T-helper 1 cell treated with Interleukin-12 subunit alpha and Interleukin-12 subunit beta and Interleukin-4 antibody, amounts not matched to agents 30 μg/mL and 1 μg/mL, for 36 hours (primary cell): ENCODE results near the gene JAK1.
"Not testable (repeated sequence)": the region's sequence is repeated elsewhere in the genome, so short reads cannot be mapped to it uniquely, and the experiment has no call there.

Source experiments
- H3K27ac Mint-ChIP-seq: one replicate; pipeline ENCODE4 v1.8.0; 2021; ENCODE audit warnings: mild to moderate bottlenecking, mixed read lengths
- H3K27me3 Mint-ChIP-seq: one replicate; pipeline ENCODE4 v1.8.0; 2021; ENCODE audit warnings: low read depth, mixed read lengths
- H3K36me3 Mint-ChIP-seq: one replicate; pipeline ENCODE4 v1.8.0; 2021; ENCODE audit warnings: low read depth, mixed read lengths
- H3K4me1 Mint-ChIP-seq: one replicate; pipeline ENCODE4 v1.8.0; 2021; ENCODE audit warnings: low read depth, mixed read lengths
- H3K4me3 Mint-ChIP-seq: one replicate; pipeline ENCODE4 v1.8.0; 2021; ENCODE audit warnings: mild to moderate bottlenecking, moderate library complexity, mixed read lengths
- H3K9me3 Mint-ChIP-seq: one replicate; pipeline ENCODE4 v1.8.0; 2021; ENCODE audit warnings: mixed read lengths

The JAK1 gene

GRCh38 chr1:64836802-64837201 lies 129.5 kb downstream of the JAK1 start:
- no peaks in the 10 kb centered on the region for H3K4me1 Mint-ChIP-seq
- no peak overlapping the region for H3K4me3 Mint-ChIP-seq
- no peak overlapping the region for H3K27ac Mint-ChIP-seq
- H3K27me3 Mint-ChIP-seq: no peaks in the 10 kb centered on the region
- peaks cover 72% of the 10 kb centered on the region for H3K36me3 Mint-ChIP-seq
- no peaks in the 10 kb centered on the region for H3K9me3 Mint-ChIP-seq

GRCh38 chr1:64834734-64835133 lies 131.6 kb downstream of the JAK1 start:
- Mint-ChIP-seq H3K4me1 (no peaks in the 10 kb centered on the region), H3K27me3 (no peaks in the 10 kb centered on the region), H3K36me3 (peaks cover 63% of the 10 kb centered on the region), H3K4me3 (no peak overlapping the region), H3K27ac (no peak overlapping the region), H3K9me3 (no peaks in the 10 kb centered on the region)

- Mint-ChIP-seq H3K4me3 (no peak overlapping the region), H3K36me3 (peaks cover 29% of the 10 kb centered on the region), H3K4me1 (peaks cover 27% of the 10 kb centered on the region), H3K27ac (no peak overlapping the region), H3K9me3 (no peaks in the 10 kb centered on the region), H3K27me3 (no peaks in the 10 kb centered on the region)
Measured at GRCh38 chr1:64830030-64830651, 136.2 kb downstream of the JAK1 start.

GRCh38 chr1:64829411-64830029 lies 136.8 kb downstream of the JAK1 start:
- Mint-ChIP-seq H3K27me3 (no peaks in the 10 kb centered on the region), H3K27ac (peak overlapping the region; percentile 28), H3K36me3 (peaks cover 26% of the 10 kb centered on the region), H3K4me1 (peaks cover 27% of the 10 kb centered on the region), H3K9me3 (no peaks in the 10 kb centered on the region), H3K4me3 (no peak overlapping the region)

GRCh38 chr1:64828829-64829228 lies 137.5 kb downstream of the JAK1 start:
- Mint-ChIP-seq H3K4me1 (peaks cover 31% of the 10 kb centered on the region), H3K27ac (peak overlapping the region; percentile 41), H3K36me3 (peaks cover 20% of the 10 kb centered on the region), H3K9me3 (no peaks in the 10 kb centered on the region), H3K27me3 (peaks cover 6% of the 10 kb centered on the region), H3K4me3 (peak overlapping the region; percentile 8)

GRCh38 chr1:64826991-64827390 lies 139.4 kb downstream of the JAK1 start:
- Mint-ChIP-seq H3K27me3 (peaks cover 14% of the 10 kb centered on the region), H3K27ac (peak overlapping the region; percentile 76), H3K36me3 (peaks cover 5% of the 10 kb centered on the region), H3K4me1 (peaks cover 31% of the 10 kb centered on the region), H3K9me3 (no peaks in the 10 kb centered on the region), H3K4me3 (peak overlapping the region; percentile 9)

- H3K27me3 Mint-ChIP-seq: peaks cover 22% of the 10 kb centered on the region
- peaks cover 24% of the 10 kb centered on the region for H3K4me1 Mint-ChIP-seq
- no peak overlapping the region for H3K27ac Mint-ChIP-seq
- peaks cover 2% of the 10 kb centered on the region for H3K36me3 Mint-ChIP-seq
- H3K4me3 Mint-ChIP-seq: no peak overlapping the region
- H3K9me3 Mint-ChIP-seq: no peaks in the 10 kb centered on the region
Measured at GRCh38 chr1:64823691-64824476, 142.5 kb downstream of the JAK1 start.

- Mint-ChIP-seq H3K4me3 (no peak overlapping the region), H3K4me1 (peaks cover 16% of the 10 kb centered on the region), H3K27ac (no peak overlapping the region), H3K27me3 (peaks cover 22% of the 10 kb centered on the region), H3K9me3 (peaks cover under 1% of the 10 kb centered on the region), H3K36me3 (no peaks in the 10 kb centered on the region)
Measured at GRCh38 chr1:64822621-64823020, 143.7 kb downstream of the JAK1 start.

- H3K4me1 Mint-ChIP-seq, H3K4me3 Mint-ChIP-seq, H3K36me3 Mint-ChIP-seq, H3K9me3 Mint-ChIP-seq, H3K27ac Mint-ChIP-seq: not testable (repeated sequence)
- H3K27me3 Mint-ChIP-seq: peaks cover 25% of the 10 kb centered on the region
Measured at GRCh38 chr1:64820572-64820971, 145.8 kb downstream of the JAK1 start.

- peaks cover 13% of the 10 kb centered on the region for H3K27me3 Mint-ChIP-seq
- H3K27ac Mint-ChIP-seq, H3K36me3 Mint-ChIP-seq, H3K4me3 Mint-ChIP-seq, H3K4me1 Mint-ChIP-seq, H3K9me3 Mint-ChIP-seq: not testable (repeated sequence)
Measured at GRCh38 chr1:64817364-64817763, 149.0 kb downstream of the JAK1 start.

GRCh38 chr1:64814427-64814826 lies 151.9 kb downstream of the JAK1 start:
- Mint-ChIP-seq H3K27me3 (peaks cover 6% of the 10 kb centered on the region), H3K36me3 (no peaks in the 10 kb centered on the region), H3K4me1 (no peaks in the 10 kb centered on the region), H3K9me3 (peaks cover 4% of the 10 kb centered on the region), H3K4me3 (no peak overlapping the region), H3K27ac (no peak overlapping the region)

- Mint-ChIP-seq H3K36me3 (no peaks in the 10 kb centered on the region), H3K27me3 (peaks cover under 1% of the 10 kb centered on the region), H3K4me3 (no peak overlapping the region), H3K27ac (no peak overlapping the region), H3K4me1 (no peaks in the 10 kb centered on the region), H3K9me3 (no peaks in the 10 kb centered on the region)
Measured at GRCh38 chr1:64811131-64811530, 155.2 kb downstream of the JAK1 start.

GRCh38 chr1:64810001-64810400 lies 156.3 kb downstream of the JAK1 start:
- Mint-ChIP-seq H3K4me1 (no peaks in the 10 kb centered on the region), H3K36me3 (no peaks in the 10 kb centered on the region), H3K27ac (no peak overlapping the region), H3K27me3 (no peaks in the 10 kb centered on the region), H3K4me3 (no peak overlapping the region), H3K9me3 (no peaks in the 10 kb centered on the region)

GRCh38 chr1:64809309-64809708 lies 157.0 kb downstream of the JAK1 start:
- H3K4me3 Mint-ChIP-seq: no peak overlapping the region
- H3K27me3 Mint-ChIP-seq: no peaks in the 10 kb centered on the region
- H3K4me1 Mint-ChIP-seq: no peaks in the 10 kb centered on the region
- H3K9me3 Mint-ChIP-seq: no peaks in the 10 kb centered on the region
- no peak overlapping the region for H3K27ac Mint-ChIP-seq
- no peaks in the 10 kb centered on the region for H3K36me3 Mint-ChIP-seq
